HCT116 (cell line): ENCODE measurements around the gene ASMTL. TPM values are rescaled to one million over a fixed set of nuclear protein-coding genes. Genes with fewer than 3 reads are reported as not detected.

Experiments
- ATAC-seq: fragments of 200-7000 bp; cut with Tn5 transposase; 2 replicates; pipeline ENCODE4 v1.9.1; 2020; ENCODE audit warnings: mild to moderate bottlenecking, moderate library complexity
- BruUV-seq: library from RNA; stranded (reverse); fragments of 400-500 nt; replicated peaks from 2 replicates; lab custom pipeline; 2021; lab: Mats Ljungman, UMichigan
- CTCF ChIA-PET: fragments of 300-600 bp; sonication (Branson Sonifier 250); formaldehyde crosslinking; loops from one replicate; lab custom pipeline; 2021; ENCODE audit warnings: antibody characterized with exemption; lab: Charles Lee
- POLR2A ChIA-PET: fragments of 300-600, 350-600 bp; sonication (Branson Sonifier 250); formaldehyde crosslinking; loops from one replicate; lab custom pipeline; 2021; ENCODE audit warnings: antibody characterized with exemption; lab: Charles Lee
- RAD21 ChIA-PET, 2 experiments: fragments of 300-600 bp; sonication (Branson Sonifier 250); formaldehyde crosslinking; loops; one replicate each; lab custom pipeline; 2023; ENCODE audit warnings: low total read pairs in 2 of 2; ENCODE audit not compliant: uncharacterized antibody in 2 of 2, unreplicated experiment in 2 of 2, low non-redundant PET in 1 of 2; lab: Charles Lee
- DNase-seq: peaks from one replicate; pipeline ENCODE4 v3.0.0-alpha.2; 2010; ENCODE audit warnings: low read depth, low spot score
- H2AFZ ChIP-seq: fragments of 200-600 bp; shearing (Covaris generic), sonication (generic); 2 replicates; pipeline ENCODE4 v1.6.1; 2017; ENCODE audit warnings: low read depth, mixed run types, mixed read lengths, antibody characterized with exemption, low read length; ENCODE audit not compliant: poor library complexity, severe bottlenecking
- H3K27ac ChIP-seq: 2 replicates; pipeline ENCODE4 v1.5.1; 2012; ENCODE audit warnings: low read depth, low read length
- H3K27me3 ChIP-seq: fragments of 200-600 bp; sonication (generic); 2 replicates; pipeline ENCODE4 v1.6.1; 2016; ENCODE audit warnings: mixed run types, low read length, mixed read lengths; ENCODE audit not compliant: insufficient read depth
- H3K36me3 ChIP-seq, 2 experiments: fragments of 200-500 bp in 1 of 2; fragments of 200-600 bp in 1 of 2; sonication (Bioruptor generic) in 1 of 2; sonication (generic) in 1 of 2; 2 replicates each; pipeline versions ENCODE4 v1.5.1 to v1.6.1; 2014 to 2016; ENCODE audit warnings: low read length in 2 of 2, inconsistent platforms in 1 of 2, mixed read lengths in 1 of 2, mixed run types in 1 of 2; ENCODE audit not compliant: insufficient read depth in 2 of 2, control insufficient read depth in 1 of 2
- H3K4me1 ChIP-seq, 2 experiments: fragments of 200-600 bp in 1 of 2; sonication (generic) in 1 of 2; 2 replicates each; pipeline versions ENCODE4 v1.5.1 to v1.6.1; 2012 to 2017; ENCODE audit warnings: low read length in 2 of 2, inconsistent platforms in 1 of 2, mild to moderate bottlenecking in 1 of 2, mixed read lengths in 1 of 2, mixed run types in 1 of 2, moderate library complexity in 1 of 2; ENCODE audit not compliant: insufficient read depth in 2 of 2, control insufficient read depth in 1 of 2
- H3K4me2 ChIP-seq: fragments of 200-600 bp; sonication (generic); 2 replicates; pipeline ENCODE4 v1.6.1; 2017; ENCODE audit warnings: mixed run types, low read length, mixed read lengths
- H3K4me3 ChIP-seq, 2 experiments: fragments of 200-600 bp in 1 of 2; sonication (generic) in 1 of 2; replicated peaks in 1 of 2; 2 replicates each; pipeline ENCODE4 v1.5.1; 2011 to 2016; ENCODE audit warnings: low read length in 2 of 2, control low read depth in 1 of 2, low read depth in 1 of 2, mild to moderate bottlenecking in 1 of 2, mixed read lengths in 1 of 2, mixed run types in 1 of 2
- H3K79me2 ChIP-seq: fragments of 200-600 bp; sonication (generic); 2 replicates; pipeline ENCODE4 v1.6.1; 2017; ENCODE audit warnings: mild to moderate bottlenecking, mixed run types, low read length, moderate library complexity, mixed read lengths; ENCODE audit not compliant: insufficient read depth
- H3K9ac ChIP-seq: fragments of 200-600 bp; sonication (generic); 2 replicates; pipeline ENCODE4 v1.6.1; 2016; ENCODE audit warnings: low read length, mixed read lengths
- H3K9me2 ChIP-seq: fragments of 200-600 bp; sonication (generic), shearing (Covaris generic); 2 replicates; pipeline ENCODE4 v1.6.1; 2017; ENCODE audit warnings: mixed run types, mild to moderate bottlenecking, moderate library complexity; ENCODE audit not compliant: insufficient read depth
- H3K9me3 ChIP-seq, 2 experiments: fragments of 200-500 bp in 1 of 2; fragments of 200-600 bp in 1 of 2; sonication (Bioruptor generic) in 1 of 2; sonication (generic) in 1 of 2; 2 replicates each; pipeline ENCODE4 v1.6.1; 2014 to 2017; ENCODE audit warnings: low read length in 2 of 2, mixed read lengths in 2 of 2, inconsistent platforms in 1 of 2, low read depth in 1 of 2, mild to moderate bottlenecking in 1 of 2, mixed run types in 1 of 2, moderate library complexity in 1 of 2; ENCODE audit not compliant: control insufficient read depth in 1 of 2, insufficient read depth in 1 of 2
- H4K20me1 ChIP-seq: fragments of 200-600 bp; sonication (generic), shearing (Covaris generic); 2 replicates; pipeline ENCODE4 v1.6.1; 2017; ENCODE audit warnings: mixed run types, mild to moderate bottlenecking, moderate library complexity; ENCODE audit not compliant: insufficient read depth
- ELF1 ChIP-seq: IDR thresholded peaks from 2 replicates; pipeline ENCODE4 v1.6.1; 2012; ENCODE audit warnings: low read depth, borderline replicate concordance
- EZH2 ChIP-seq: fragments of 200-600 bp; sonication (generic); IDR thresholded peaks from 2 replicates; pipeline ENCODE4 v1.6.1; 2017; ENCODE audit warnings: antibody characterized with exemption, mixed run types
- POLR2AphosphoS5 ChIP-seq: IDR thresholded peaks from 2 replicates; pipeline ENCODE4 v1.6.1; 2011; ENCODE audit warnings: mild to moderate bottlenecking, low read depth, low read length, moderate library complexity
- RAD21 ChIP-seq: IDR thresholded peaks from 2 replicates; pipeline ENCODE4 v1.6.1; 2012; ENCODE audit warnings: low read depth, mild to moderate bottlenecking
- SP1 ChIP-seq: IDR thresholded peaks from 2 replicates; pipeline ENCODE4 v1.6.1; 2012; ENCODE audit warnings: low read depth
- YY1 ChIP-seq: IDR thresholded peaks from 2 replicates; pipeline ENCODE4 v1.6.1; 2011; ENCODE audit warnings: low read length, low read depth, moderate library complexity, mild to moderate bottlenecking; ENCODE audit not compliant: insufficient replicate concordance; ENCODE audit errors: extremely low read depth
- intact Hi-C: fragments of 100-400 bp; cut with micrococcal nuclease; formaldehyde crosslinking; loops from 2 replicates; pipeline ENCODE4 v1.10.0; 2022
- total RNA-seq: library from RNA; stranded (reverse); gene quantifications from one replicate; pipeline ENCODE4 v1.2.1, GENCODE V29; 2021; ENCODE audit not compliant: unreplicated experiment
- TF ChIP-seq, protein P1 (sequence below), 3 experiments: fragments of 200-600 bp in 1 of 3; sonication (generic) in 1 of 3; IDR thresholded peaks in 2 of 3; conservative IDR thresholded peaks in 1 of 3; 2 replicates each; pipeline ENCODE4 v1.5.1; 2012 to 2017; ENCODE audit warnings: low read depth in 2 of 3, low read length in 2 of 3, antibody characterized with exemption in 1 of 3, borderline replicate concordance in 1 of 3, control low read depth in 1 of 3, mild to moderate bottlenecking in 1 of 3, mixed read lengths in 1 of 3, mixed run types in 1 of 3, moderate library complexity in 1 of 3; ENCODE audit not compliant: insufficient read depth in 1 of 3

Gene ASMTL
- total RNA-seq, 1 experiment from 2014 or later: 59.6 TPM

DNA sequence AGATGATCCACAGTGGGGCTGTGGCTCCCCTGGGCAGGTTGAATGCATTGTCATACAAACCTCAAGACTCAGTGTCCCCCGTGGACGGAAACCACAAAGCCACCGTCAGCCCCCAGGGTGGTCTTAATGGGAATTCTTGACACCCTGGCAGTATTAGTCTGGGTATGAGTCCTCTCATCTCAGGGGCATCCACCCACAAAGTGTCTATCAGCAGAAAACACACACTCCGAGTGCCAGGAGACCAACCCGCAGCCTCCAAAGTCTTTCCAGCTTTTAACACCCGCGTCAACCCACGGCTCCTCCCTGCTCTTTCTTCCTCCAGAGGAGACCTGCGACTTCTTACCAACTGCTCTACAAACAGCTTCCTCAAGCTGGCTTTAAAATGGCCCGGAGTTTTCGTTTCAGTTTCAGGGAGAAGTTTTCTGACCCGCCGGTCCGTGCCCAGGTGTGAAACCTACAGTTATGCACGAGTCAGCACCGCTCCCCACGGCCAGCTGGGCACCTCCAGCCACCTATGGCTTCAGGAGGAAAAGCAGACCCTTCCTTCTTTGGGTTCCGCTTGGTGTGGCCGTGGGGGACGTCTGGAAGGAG, 14.4 kb upstream of the ASMTL start (continued):
- TF ChIP-seq SP1 (no peak), ELF1 (no peak)

DNA sequence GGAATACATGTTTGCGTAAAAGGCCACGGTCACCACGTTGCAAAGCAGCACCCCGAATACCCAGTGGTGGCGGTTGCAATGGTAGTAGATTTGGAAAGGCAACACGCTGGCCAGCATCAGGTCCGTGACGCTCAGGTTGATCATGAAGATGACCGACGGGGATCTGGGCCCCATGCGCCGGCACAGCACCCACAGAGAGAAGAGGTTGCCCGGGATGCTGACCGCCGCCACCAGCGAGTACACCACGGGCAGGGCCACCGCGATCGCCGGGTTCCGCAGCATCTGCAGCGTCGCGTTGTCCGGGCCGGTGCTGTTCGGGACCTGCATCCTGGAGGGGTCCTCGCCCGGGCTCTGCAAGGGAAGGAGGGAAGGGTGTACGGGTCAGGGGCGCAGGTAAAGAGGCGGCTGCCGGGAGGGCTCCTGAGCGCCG, 13.5 kb upstream of the ASMTL start:
- H3K9me2 ChIP-seq: no peaks in the 10 kb centered on the region
- H3K9me3 ChIP-seq: no peaks in the 10 kb centered on the region
- H3K36me3 ChIP-seq: no peaks in the 10 kb centered on the region
- ATAC-seq (no peak), DNase-seq (no peak)
- H3K27ac ChIP-seq: no peak overlapping the region
- ChIA-PET CTCF (no interaction called here), RAD21 (no interaction called here), POLR2A (no interaction called here)
- no TSS peak for BruUV-seq
- TF ChIP-seq RAD21 (no peak), ELF1 (no peak), POLR2AphosphoS5 (no peak), YY1 (no peak)
- no peak overlapping the region for H3K9ac ChIP-seq
- peaks cover 0 to 7% of the 10 kb centered on the region in 2 experiments; a peak in 3 of 4 replicates for H3K4me1 ChIP-seq
- H3K27me3 ChIP-seq: no peaks in the 10 kb centered on the region
- no peaks in the 10 kb centered on the region for H4K20me1 ChIP-seq
- intact Hi-C loops: no loop called here
- no peaks in the 10 kb centered on the region for H3K79me2 ChIP-seq
- no peak overlapping the region for H3K4me2 ChIP-seq
- no peak overlapping the region for H2AFZ ChIP-seq
- no peak overlapping the region for H3K4me3 ChIP-seq

DNA sequence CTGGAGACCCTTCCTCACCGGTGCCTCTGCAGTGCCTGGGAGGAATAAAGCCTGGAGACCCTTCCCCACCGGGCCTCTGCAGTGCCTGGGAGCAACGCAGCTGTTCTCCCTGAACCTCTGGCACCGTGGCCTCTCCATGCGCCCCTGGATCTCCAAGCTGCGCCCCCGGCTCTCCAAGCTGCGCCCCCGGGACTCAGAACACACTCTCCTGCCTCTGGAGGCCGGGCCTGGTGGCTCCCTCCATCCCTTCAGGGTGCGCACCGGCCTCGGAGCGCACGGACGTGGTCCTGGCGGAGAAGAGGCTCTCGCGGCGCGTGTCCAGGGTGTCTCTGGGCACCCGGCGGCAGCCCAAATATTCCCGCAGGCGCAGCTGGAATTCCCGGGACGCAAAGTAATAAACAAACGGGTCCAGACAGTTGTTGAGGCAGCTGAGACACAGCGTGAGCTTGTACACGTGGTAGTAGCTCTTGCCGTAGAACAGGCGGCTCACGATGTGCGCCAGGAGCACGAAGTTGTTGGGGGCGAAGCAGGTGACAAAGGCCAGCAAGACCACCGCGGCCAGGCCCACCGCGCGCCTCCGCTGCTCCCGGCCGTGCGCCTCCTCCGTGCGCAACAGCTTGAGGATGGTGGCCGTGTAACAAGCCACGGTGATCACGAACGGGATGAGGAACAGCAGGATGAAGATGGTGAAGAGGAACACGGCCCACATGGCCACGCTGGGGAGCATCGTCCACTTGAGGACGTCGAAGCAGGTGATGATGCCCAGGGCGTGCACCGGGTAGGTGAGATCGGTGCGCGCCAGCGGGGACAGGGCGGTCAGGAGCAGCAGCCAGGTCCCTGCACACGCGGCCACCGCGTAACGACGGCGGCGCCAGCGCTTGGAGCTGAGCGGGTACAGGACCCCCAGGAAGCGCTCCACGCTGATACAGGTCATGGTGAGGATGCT, 12.8 kb upstream of the ASMTL start:
- ChIA-PET CTCF (no interaction called here), POLR2A (no interaction called here), RAD21 (no interaction called here)
- Histone ChIP-seq H3K36me3 (no peaks in the 10 kb centered on the region), H3K27ac (no peak overlapping the region), H3K4me1 (peaks cover 0 to 7% of the 10 kb centered on the region in 2 experiments; a peak in 3 of 4 replicates), H3K9me3 (no peaks in the 10 kb centered on the region), H2AFZ (no peak overlapping the region), H3K79me2 (no peaks in the 10 kb centered on the region), H3K9me2 (no peaks in the 10 kb centered on the region), H3K4me3 (no peak overlapping the region), H3K4me2 (no peak overlapping the region), H3K27me3 (no peaks in the 10 kb centered on the region), H3K9ac (no peak overlapping the region), H4K20me1 (no peaks in the 10 kb centered on the region)
- BruUV-seq: no TSS peak
- TF ChIP-seq, protein P1, sequence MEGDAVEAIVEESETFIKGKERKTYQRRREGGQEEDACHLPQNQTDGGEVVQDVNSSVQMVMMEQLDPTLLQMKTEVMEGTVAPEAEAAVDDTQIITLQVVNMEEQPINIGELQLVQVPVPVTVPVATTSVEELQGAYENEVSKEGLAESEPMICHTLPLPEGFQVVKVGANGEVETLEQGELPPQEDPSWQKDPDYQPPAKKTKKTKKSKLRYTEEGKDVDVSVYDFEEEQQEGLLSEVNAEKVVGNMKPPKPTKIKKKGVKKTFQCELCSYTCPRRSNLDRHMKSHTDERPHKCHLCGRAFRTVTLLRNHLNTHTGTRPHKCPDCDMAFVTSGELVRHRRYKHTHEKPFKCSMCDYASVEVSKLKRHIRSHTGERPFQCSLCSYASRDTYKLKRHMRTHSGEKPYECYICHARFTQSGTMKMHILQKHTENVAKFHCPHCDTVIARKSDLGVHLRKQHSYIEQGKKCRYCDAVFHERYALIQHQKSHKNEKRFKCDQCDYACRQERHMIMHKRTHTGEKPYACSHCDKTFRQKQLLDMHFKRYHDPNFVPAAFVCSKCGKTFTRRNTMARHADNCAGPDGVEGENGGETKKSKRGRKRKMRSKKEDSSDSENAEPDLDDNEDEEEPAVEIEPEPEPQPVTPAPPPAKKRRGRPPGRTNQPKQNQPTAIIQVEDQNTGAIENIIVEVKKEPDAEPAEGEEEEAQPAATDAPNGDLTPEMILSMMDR (IDR thresholded peaks at IDR 0.05 in 2 of 3, conservative IDR thresholded peaks at IDR 0.05 in 1 of 3; ENCODE audit: borderline replicate concordance in 1 of 3, insufficient read depth in 1 of 3, low read depth in 2 of 3, low read length in 2 of 3): no peak
- no peak for TF ChIP-seq EZH2
- ATAC-seq (no peak), DNase-seq (no peak)
- intact Hi-C loops: no loop called here
